ENCODE results near the gene HTR7. TPM values are rescaled to one million over a fixed set of nuclear protein-coding genes. Genes with fewer than 3 reads are reported as not detected.

HTR7 gene
- total RNA-seq, 3 donors from 2014 or later, result 0.24 to 0.51 (median 0.46) TPM

DNA sequence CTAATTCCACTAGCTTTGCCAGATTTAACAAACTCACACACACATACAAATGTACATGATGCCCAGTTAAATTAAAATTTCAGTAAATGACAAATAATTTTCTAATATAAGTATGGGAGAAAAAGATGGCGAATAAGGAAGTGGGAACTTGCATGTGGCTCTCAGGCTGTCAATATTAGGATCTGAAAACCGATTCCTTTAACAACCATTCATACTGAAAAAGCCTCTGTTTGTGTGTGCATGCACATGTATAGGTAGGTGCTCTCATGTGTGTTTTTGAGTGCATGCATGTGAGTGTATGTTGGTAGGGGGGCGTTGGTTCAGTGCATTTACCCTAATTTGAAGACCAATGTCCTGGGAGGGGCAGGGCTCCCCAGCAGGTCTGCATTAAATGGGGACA, 125.3 kb downstream of the HTR7 start:
- Histone ChIP-seq H3K36me3 (ENCODE audit: low read depth) (no peaks in the 10 kb centered on the region), H3K4me1 (ENCODE audit: low read depth) (no peaks in the 10 kb centered on the region), H3K4me3 (no peak overlapping the region), H3K9me3 (no peaks in the 10 kb centered on the region)
- TF ChIP-seq, protein P1, sequence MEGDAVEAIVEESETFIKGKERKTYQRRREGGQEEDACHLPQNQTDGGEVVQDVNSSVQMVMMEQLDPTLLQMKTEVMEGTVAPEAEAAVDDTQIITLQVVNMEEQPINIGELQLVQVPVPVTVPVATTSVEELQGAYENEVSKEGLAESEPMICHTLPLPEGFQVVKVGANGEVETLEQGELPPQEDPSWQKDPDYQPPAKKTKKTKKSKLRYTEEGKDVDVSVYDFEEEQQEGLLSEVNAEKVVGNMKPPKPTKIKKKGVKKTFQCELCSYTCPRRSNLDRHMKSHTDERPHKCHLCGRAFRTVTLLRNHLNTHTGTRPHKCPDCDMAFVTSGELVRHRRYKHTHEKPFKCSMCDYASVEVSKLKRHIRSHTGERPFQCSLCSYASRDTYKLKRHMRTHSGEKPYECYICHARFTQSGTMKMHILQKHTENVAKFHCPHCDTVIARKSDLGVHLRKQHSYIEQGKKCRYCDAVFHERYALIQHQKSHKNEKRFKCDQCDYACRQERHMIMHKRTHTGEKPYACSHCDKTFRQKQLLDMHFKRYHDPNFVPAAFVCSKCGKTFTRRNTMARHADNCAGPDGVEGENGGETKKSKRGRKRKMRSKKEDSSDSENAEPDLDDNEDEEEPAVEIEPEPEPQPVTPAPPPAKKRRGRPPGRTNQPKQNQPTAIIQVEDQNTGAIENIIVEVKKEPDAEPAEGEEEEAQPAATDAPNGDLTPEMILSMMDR (IDR thresholded peaks at IDR 0.05), result no peak
- no peak for ATAC-seq
- no peak for DNase-seq
- intact Hi-C loops (cut with DNase I, micrococcal nuclease), result no loop called here

DNA sequence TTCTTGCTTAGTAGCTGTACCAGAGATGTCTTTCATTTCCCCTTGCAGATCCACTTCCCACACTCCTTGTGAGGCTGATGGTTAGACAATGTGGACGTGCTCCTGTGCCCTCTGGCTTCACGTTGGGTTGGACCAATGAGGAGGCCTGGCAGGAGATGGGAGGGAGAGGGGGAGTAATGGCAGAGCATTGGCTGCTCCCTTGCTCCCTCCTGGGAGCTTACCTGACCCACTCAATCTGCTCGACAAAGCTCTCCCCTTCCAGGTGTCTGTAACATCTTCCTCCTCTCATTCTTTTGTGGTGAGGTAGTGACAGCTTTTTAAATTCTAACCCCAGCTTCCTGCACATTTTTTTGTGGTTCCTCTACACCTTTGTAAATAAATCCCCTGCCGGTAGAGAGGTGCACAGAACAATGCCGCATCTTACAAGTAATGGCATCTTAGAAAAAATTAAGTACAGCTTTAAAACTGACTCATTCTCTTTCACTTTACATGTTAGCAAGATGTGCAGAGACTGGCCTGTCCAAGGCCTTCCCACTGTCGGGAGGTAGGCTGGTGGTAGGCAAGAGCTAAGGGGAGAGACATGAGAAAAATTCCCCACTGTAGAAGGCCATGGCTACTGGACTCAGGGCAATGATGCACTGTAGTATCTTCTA, 134.3 kb downstream of the HTR7 start:
- no peaks in the 10 kb centered on the region for H3K9me3 ChIP-seq
- H3K4me3 ChIP-seq, result no peak overlapping the region
- no peaks in the 10 kb centered on the region for H3K36me3 ChIP-seq (ENCODE audit: low read depth)
- no peaks in the 10 kb centered on the region for H3K4me1 ChIP-seq (ENCODE audit: low read depth)
- TF ChIP-seq, protein P1 (IDR thresholded peaks at IDR 0.05), result no peak
- DNase-seq (no peak), ATAC-seq (no peak)
- intact Hi-C loops (cut with DNase I, micrococcal nuclease), result no loop called here

DNA sequence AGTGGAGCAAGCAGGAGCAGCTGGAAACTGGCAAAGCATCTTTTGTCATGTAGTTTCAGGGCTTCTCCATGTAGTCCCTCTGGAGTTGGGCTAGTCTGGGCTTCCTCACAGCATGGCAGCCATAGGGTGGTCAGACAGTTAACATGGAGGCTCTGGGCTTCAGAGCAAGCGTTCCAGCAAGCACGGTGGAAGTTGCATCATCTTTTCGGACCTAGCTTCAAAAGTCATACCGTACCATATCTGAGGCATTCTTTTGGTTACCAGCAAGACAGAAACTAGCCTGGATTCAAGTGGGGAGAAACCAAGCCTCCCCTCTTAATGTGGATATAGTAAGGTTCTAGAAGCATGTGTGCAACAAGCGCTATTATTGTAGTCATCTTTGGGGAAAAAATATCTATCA, 135.0 kb downstream of the HTR7 start:
- TF ChIP-seq, protein P1 (IDR thresholded peaks at IDR 0.05), result no peak
- Histone ChIP-seq H3K9me3 (no peaks in the 10 kb centered on the region), H3K4me1 (ENCODE audit: low read depth) (no peaks in the 10 kb centered on the region), H3K4me3 (no peak overlapping the region), H3K36me3 (ENCODE audit: low read depth) (no peaks in the 10 kb centered on the region)
- ATAC-seq (no peak), DNase-seq (no peak)
- intact Hi-C loops (cut with DNase I, micrococcal nuclease), result no loop called here

DNA sequence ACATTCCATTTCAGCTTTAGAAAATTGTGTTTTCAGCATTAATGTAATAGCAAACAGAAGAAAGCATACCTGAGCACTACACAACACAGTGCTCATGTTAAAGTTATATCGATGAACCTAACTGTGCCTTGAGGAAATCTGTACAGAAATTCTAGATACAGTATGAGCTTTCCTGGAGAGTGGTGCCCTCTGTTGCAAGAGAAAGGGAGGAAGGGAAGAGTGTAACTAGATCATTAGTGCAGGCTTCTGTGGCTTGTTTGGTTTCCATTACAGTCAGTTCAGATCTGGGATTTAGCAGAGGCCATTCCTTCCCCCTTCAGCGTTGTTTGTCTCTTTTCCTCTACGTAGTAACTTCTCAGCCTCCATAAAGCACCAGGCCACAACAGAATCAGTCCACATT, 139.7 kb downstream of the HTR7 start:
- TF ChIP-seq, protein P1 (IDR thresholded peaks at IDR 0.05), result no peak
- DNase-seq, result no peak
- intact Hi-C loops (cut with DNase I, micrococcal nuclease), result no loop called here

DNA sequence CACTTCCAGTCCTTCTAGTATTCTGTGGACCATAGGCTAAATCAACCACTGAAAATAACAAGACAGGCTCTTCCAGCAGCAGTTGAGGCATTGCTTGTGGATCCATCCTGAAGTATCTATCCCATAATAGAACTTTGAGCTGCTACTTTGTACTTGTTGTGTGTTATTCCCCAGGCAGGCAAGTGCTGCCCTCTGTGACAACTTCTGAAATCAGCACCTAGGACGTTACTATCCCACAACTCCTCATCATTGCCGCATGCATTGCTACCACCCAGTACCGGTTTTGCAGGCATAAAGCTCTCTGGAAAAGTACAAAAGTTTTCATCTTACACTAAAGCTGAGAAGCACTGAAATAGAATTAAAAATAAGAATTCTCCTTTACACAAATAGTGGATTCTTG, 145.3 kb downstream of the HTR7 start:
- TF ChIP-seq, protein P1 (IDR thresholded peaks at IDR 0.05), result no peak
- H3K9me3 ChIP-seq, result no peaks in the 10 kb centered on the region
- H3K4me3 ChIP-seq, result no peak overlapping the region
- DNase-seq (no peak), ATAC-seq (no peak)
- H3K36me3 ChIP-seq (ENCODE audit: low read depth), result no peaks in the 10 kb centered on the region
- no peaks in the 10 kb centered on the region for H3K4me1 ChIP-seq (ENCODE audit: low read depth)
- intact Hi-C loops (cut with DNase I, micrococcal nuclease), result no loop called here

More for the DNA sequence above, 139.7 kb downstream of the HTR7 start:
- ATAC-seq, result no peak
- Histone ChIP-seq H3K4me1 (ENCODE audit: low read depth) (no peaks in the 10 kb centered on the region), H3K36me3 (ENCODE audit: low read depth) (no peaks in the 10 kb centered on the region), H3K9me3 (no peaks in the 10 kb centered on the region), H3K4me3 (no peak overlapping the region)

DNA sequence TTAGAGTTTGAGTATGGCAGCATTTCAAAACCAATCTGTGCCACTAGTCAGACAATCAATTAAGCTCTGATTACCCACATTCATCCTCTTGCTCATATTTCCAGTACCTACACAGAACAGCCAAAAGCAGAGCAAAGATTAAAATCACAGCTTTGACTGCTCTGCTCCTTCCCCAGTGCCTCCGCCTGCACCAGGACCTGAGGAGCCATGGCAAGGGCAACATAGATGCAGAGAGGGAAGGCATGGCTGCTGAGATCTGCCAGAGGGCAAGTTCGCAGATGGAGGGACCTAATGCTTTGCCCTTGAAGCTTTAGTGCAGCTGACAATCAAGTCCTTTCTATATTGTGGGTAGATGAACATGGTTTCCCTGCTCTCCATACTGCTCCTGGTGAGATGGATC, 148.1 kb downstream of the HTR7 start:
- intact Hi-C loops (cut with DNase I, micrococcal nuclease), result no loop called here
- DNase-seq (no peak), ATAC-seq (no peak)
- Histone ChIP-seq H3K4me3 (no peak overlapping the region), H3K4me1 (ENCODE audit: low read depth) (no peaks in the 10 kb centered on the region), H3K36me3 (ENCODE audit: low read depth) (no peaks in the 10 kb centered on the region), H3K9me3 (no peaks in the 10 kb centered on the region)
- TF ChIP-seq, protein P1 (IDR thresholded peaks at IDR 0.05), result no peak

Measured in mucosa of descending colon (tissue), 3 donors.